NK-92 treated with Interleukin-12 subunit alpha and Interleukin-12 subunit beta, amount 100 ng/mL, for 24 hours (cell line): ENCODE measurements around the gene ZDHHC22.
A peak's percentile ranks its signal among the peaks of the same experiment; 100 is the strongest.
"Not testable (repeated sequence)": the region's sequence is repeated elsewhere in the genome, so short reads cannot be mapped to it uniquely, and the experiment has no call there.

Source experiments
- DNase-seq: peaks from one replicate; lab custom pipeline; 2025; lab: John Stamatoyannopoulos, UW

Gene ZDHHC22

GRCh38 chr14:77141214-77142004 lies at the start of gene ZDHHC22:
Gene ZDHHC22, minus strand, starts transcription at chr14:77141791. Its CDS starts 2,053 bp downstream, at chr14:77139738.
- no peak for DNase-seq

GRCh38 chr14:77190977-77191376 lies 49.4 kb upstream of the ZDHHC22 start:
- DNase-seq = no peak

GRCh38 chr14:77189479-77189878 lies 47.9 kb upstream of the ZDHHC22 start:
- DNase-seq = no peak

GRCh38 chr14:77187649-77188012 lies 46.0 kb upstream of the ZDHHC22 start:
- no peak for DNase-seq

- peak; percentile 29 for DNase-seq
Measured at GRCh38 chr14:77186911-77187648, 45.5 kb upstream of the ZDHHC22 start.

- no peak for DNase-seq
Measured at GRCh38 chr14:77185093-77185465, 43.5 kb upstream of the ZDHHC22 start.

- DNase-seq = peak; percentile 49
Measured at GRCh38 chr14:77184396-77185092, 43.0 kb upstream of the ZDHHC22 start.

GRCh38 chr14:77183896-77184295 lies 42.3 kb upstream of the ZDHHC22 start:
- no peak for DNase-seq

GRCh38 chr14:77181603-77182437 lies 40.2 kb upstream of the ZDHHC22 start, which contains the start of gene TMEM63C:
Gene TMEM63C, plus strand, starts transcription at chr14:77181798. Its CDS starts 37,016 bp downstream, at chr14:77218814.
- no peak for DNase-seq

GRCh38 chr14:77180726-77181602 lies 39.4 kb upstream of the ZDHHC22 start:
- peak; percentile 38 for DNase-seq

- no peak for DNase-seq
Measured at GRCh38 chr14:77178656-77179055, 37.1 kb upstream of the ZDHHC22 start.

GRCh38 chr14:77177702-77178101 lies 36.1 kb upstream of the ZDHHC22 start:
- DNase-seq = no peak

- DNase-seq = no peak
Measured at GRCh38 chr14:77175843-77176242, 34.3 kb upstream of the ZDHHC22 start.

GRCh38 chr14:77173911-77174617 lies 32.5 kb upstream of the ZDHHC22 start:
- not testable (repeated sequence) for DNase-seq

- DNase-seq = no peak
Measured at GRCh38 chr14:77172916-77173315, 31.3 kb upstream of the ZDHHC22 start.

GRCh38 chr14:77170045-77170444 lies 28.5 kb upstream of the ZDHHC22 start:
- no peak for DNase-seq

- no peak for DNase-seq
Measured at GRCh38 chr14:77161011-77161410, 19.4 kb upstream of the ZDHHC22 start.

- DNase-seq = no peak
Measured at GRCh38 chr14:77158882-77159255, 17.3 kb upstream of the ZDHHC22 start.

- no peak for DNase-seq
Measured at GRCh38 chr14:77158175-77158881, 16.7 kb upstream of the ZDHHC22 start.
